ENCODE results near the gene PARD6G. TPM values are rescaled to one million over a fixed set of nuclear protein-coding genes. Genes with fewer than 3 reads are reported as not detected.
"Not testable (repeated sequence)": the region's sequence is repeated elsewhere in the genome, so short reads cannot be mapped to it uniquely, and the experiment has no call there.

The PARD6G gene
- polyA plus RNA-seq (2013, experiment 1 of 2), result 13.0 TPM
- 16.9 TPM for polyA plus RNA-seq (2013, experiment 2 of 2)

- Histone ChIP-seq H3K27ac (ENCODE audit: low read depth, low read length) (no peak within 1 kb of the TSS), H3K36me3 (ENCODE audit: insufficient read depth, low read length) (no peaks in the 10 kb centered on the region), H3K4me3 (ENCODE audit: low read length) (peak within 1 kb of the TSS; percentile 83), H3K9me3 (ENCODE audit: insufficient read depth, low read depth, low read length) (no peaks in the 10 kb centered on the region), H3K27me3 (ENCODE audit: insufficient read depth, low read length) (peaks cover 22% of the 10 kb centered on the region), H3K4me1 (ENCODE audit: insufficient read depth, low read length) (no peaks in the 10 kb centered on the region), H3K9ac (ENCODE audit: low read depth, low read length) (peak within 1 kb of the TSS; percentile 73)
- under 1% methylated on average over 60 of the region's 60 CpGs for WGBS
Measured at GRCh38 chr18:80247393-80247841, at the start of gene PARD6G. TSS of gene PARD6G (minus strand) at chr18:80247514. CDS start at chr18:80247348, 166 bp downstream.

- not testable (repeated sequence) for H3K27me3 ChIP-seq (ENCODE audit: insufficient read depth, low read length); H3K4me1 ChIP-seq (ENCODE audit: insufficient read depth, low read length); H3K4me3 ChIP-seq (ENCODE audit: low read length); H3K36me3 ChIP-seq (ENCODE audit: insufficient read depth, low read length); H3K9ac ChIP-seq (ENCODE audit: low read depth, low read length); H3K27ac ChIP-seq (ENCODE audit: low read depth, low read length); H3K9me3 ChIP-seq (ENCODE audit: insufficient read depth, low read depth, low read length)
- 95% methylated on average over 72 of the region's 91 CpGs for WGBS
Measured at GRCh38 chr18:80262241-80263033, 15.1 kb upstream of the PARD6G start.

GRCh38 chr18:80259610-80260009 lies 12.3 kb upstream of the PARD6G start:
- no peaks in the 10 kb centered on the region for H3K27me3 ChIP-seq (ENCODE audit: insufficient read depth, low read length)
- no peak overlapping the region for H3K9ac ChIP-seq (ENCODE audit: low read depth, low read length)
- 83% methylated on average over 3 of the region's 4 CpGs for whole genome bisulfite sequencing
- H3K9me3 ChIP-seq (ENCODE audit: insufficient read depth, low read depth, low read length), result peaks cover 9% of the 10 kb centered on the region
- H3K36me3 ChIP-seq (ENCODE audit: insufficient read depth, low read length), result no peaks in the 10 kb centered on the region
- no peaks in the 10 kb centered on the region for H3K4me1 ChIP-seq (ENCODE audit: insufficient read depth, low read length)
- no peak overlapping the region for H3K4me3 ChIP-seq (ENCODE audit: low read length)
- H3K27ac ChIP-seq (ENCODE audit: low read depth, low read length), result no peak overlapping the region

GRCh38 chr18:80258640-80259039 lies 11.3 kb upstream of the PARD6G start:
- no peaks in the 10 kb centered on the region for H3K36me3 ChIP-seq (ENCODE audit: insufficient read depth, low read length)
- H3K4me1 ChIP-seq (ENCODE audit: insufficient read depth, low read length), result no peaks in the 10 kb centered on the region
- 95% methylated on average over 2 of the region's 3 CpGs for WGBS
- no peaks in the 10 kb centered on the region for H3K27me3 ChIP-seq (ENCODE audit: insufficient read depth, low read length)
- H3K9me3 ChIP-seq (ENCODE audit: insufficient read depth, low read depth, low read length), result peaks cover 10% of the 10 kb centered on the region
- H3K4me3 ChIP-seq (ENCODE audit: low read length), result no peak overlapping the region
- H3K27ac ChIP-seq (ENCODE audit: low read depth, low read length), result no peak overlapping the region
- no peak overlapping the region for H3K9ac ChIP-seq (ENCODE audit: low read depth, low read length)

GRCh38 chr18:80257579-80258543 lies 10.5 kb upstream of the PARD6G start:
- not testable (repeated sequence) for H3K9me3 ChIP-seq (ENCODE audit: insufficient read depth, low read depth, low read length); H3K36me3 ChIP-seq (ENCODE audit: insufficient read depth, low read length); H3K27me3 ChIP-seq (ENCODE audit: insufficient read depth, low read length); H3K4me1 ChIP-seq (ENCODE audit: insufficient read depth, low read length); H3K27ac ChIP-seq (ENCODE audit: low read depth, low read length); H3K9ac ChIP-seq (ENCODE audit: low read depth, low read length); H3K4me3 ChIP-seq (ENCODE audit: low read length)
- 22% methylated on average over 9 of the region's 12 CpGs for WGBS

GRCh38 chr18:80254971-80255500 lies 7.7 kb upstream of the PARD6G start:
- H3K4me1 ChIP-seq (ENCODE audit: insufficient read depth, low read length), result no peaks in the 10 kb centered on the region
- H3K4me3 ChIP-seq (ENCODE audit: low read length), result no peak overlapping the region
- H3K27ac ChIP-seq (ENCODE audit: low read depth, low read length), result no peak overlapping the region
- H3K9me3 ChIP-seq (ENCODE audit: insufficient read depth, low read depth, low read length), result peaks cover 7% of the 10 kb centered on the region; the same call in 1 of the 2 replicates
- no peaks in the 10 kb centered on the region for H3K36me3 ChIP-seq (ENCODE audit: insufficient read depth, low read length)
- no peak overlapping the region for H3K9ac ChIP-seq (ENCODE audit: low read depth, low read length)
- no peaks in the 10 kb centered on the region for H3K27me3 ChIP-seq (ENCODE audit: insufficient read depth, low read length)
- WGBS, result 84% methylated on average over 6 of the region's 6 CpGs

- H3K9ac ChIP-seq (ENCODE audit: low read depth, low read length), result no peak overlapping the region
- H3K4me1 ChIP-seq (ENCODE audit: insufficient read depth, low read length), result no peaks in the 10 kb centered on the region
- H3K27me3 ChIP-seq (ENCODE audit: insufficient read depth, low read length), result no peaks in the 10 kb centered on the region; the same call in 1 of the 2 replicates
- no peak overlapping the region for H3K4me3 ChIP-seq (ENCODE audit: low read length)
- H3K27ac ChIP-seq (ENCODE audit: low read depth, low read length), result no peak overlapping the region
- WGBS, result 80% methylated on average over 8 of the region's 8 CpGs
- peaks cover 7% of the 10 kb centered on the region; the same call in 1 of the 2 replicates for H3K9me3 ChIP-seq (ENCODE audit: insufficient read depth, low read depth, low read length)
- H3K36me3 ChIP-seq (ENCODE audit: insufficient read depth, low read length), result no peaks in the 10 kb centered on the region
Measured at GRCh38 chr18:80253871-80254492, 6.7 kb upstream of the PARD6G start.

GRCh38 chr18:80253236-80253635 lies 5.9 kb upstream of the PARD6G start:
- Histone ChIP-seq H3K9ac (ENCODE audit: low read depth, low read length) (no peak overlapping the region), H3K4me1 (ENCODE audit: insufficient read depth, low read length) (no peaks in the 10 kb centered on the region), H3K9me3 (ENCODE audit: insufficient read depth, low read depth, low read length) (peaks cover 7% of the 10 kb centered on the region; the same call in 1 of the 2 replicates), H3K4me3 (ENCODE audit: low read length) (no peak overlapping the region), H3K27ac (ENCODE audit: low read depth, low read length) (no peak overlapping the region), H3K36me3 (ENCODE audit: insufficient read depth, low read length) (no peaks in the 10 kb centered on the region), H3K27me3 (ENCODE audit: insufficient read depth, low read length) (peaks cover 4% of the 10 kb centered on the region; the same call in 1 of the 2 replicates)
- WGBS, result 92% methylated on average over 7 of the region's 8 CpGs

- WGBS, result 88% methylated on average over 6 of the region's 6 CpGs
- H3K9ac ChIP-seq (ENCODE audit: low read depth, low read length), result no peak overlapping the region
- no peaks in the 10 kb centered on the region for H3K4me1 ChIP-seq (ENCODE audit: insufficient read depth, low read length)
Measured at GRCh38 chr18:80252136-80252535, 4.8 kb upstream of the PARD6G start.

GRCh38 chr18:80251700-80252099 lies 4.4 kb upstream of the PARD6G start:
- Histone ChIP-seq H3K27me3 (ENCODE audit: insufficient read depth, low read length) (peaks cover 8% of the 10 kb centered on the region; the same call in 1 of the 2 replicates), H3K4me1 (ENCODE audit: insufficient read depth, low read length) (no peaks in the 10 kb centered on the region), H3K27ac (ENCODE audit: low read depth, low read length) (no peak overlapping the region), H3K9me3 (ENCODE audit: insufficient read depth, low read depth, low read length) (peaks cover 7% of the 10 kb centered on the region; the same call in 1 of the 2 replicates), H3K4me3 (ENCODE audit: low read length) (no peak overlapping the region), H3K36me3 (ENCODE audit: insufficient read depth, low read length) (no peaks in the 10 kb centered on the region), H3K9ac (ENCODE audit: low read depth, low read length) (no peak overlapping the region)
- WGBS, result 86% methylated on average over 5 of the region's 5 CpGs

More at GRCh38 chr18:80252136-80252535, 4.8 kb upstream of the PARD6G start:
- no peak overlapping the region for H3K4me3 ChIP-seq (ENCODE audit: low read length)
- H3K36me3 ChIP-seq (ENCODE audit: insufficient read depth, low read length), result no peaks in the 10 kb centered on the region
- peaks cover 7% of the 10 kb centered on the region; the same call in 1 of the 2 replicates for H3K9me3 ChIP-seq (ENCODE audit: insufficient read depth, low read depth, low read length)
- H3K27me3 ChIP-seq (ENCODE audit: insufficient read depth, low read length), result peaks cover 8% of the 10 kb centered on the region; the same call in 1 of the 2 replicates
- no peak overlapping the region for H3K27ac ChIP-seq (ENCODE audit: low read depth, low read length)

Data from HUES64 (cell line).